ACHN (cell line): ENCODE data around the gene IL20RB.
"Not testable (repeated sequence)": the region's sequence is repeated elsewhere in the genome, so short reads cannot be mapped to it uniquely, and the experiment has no call there.

ENCODE experiments used
- DNase-seq: peaks from one replicate; pipeline ENCODE4 v3.0.0-alpha.2; 2015
- in situ Hi-C: cut with HindIII; loops from 2 replicates; pipeline ENCODE4 v1.10.0; 2017; ENCODE audit warnings: low sequenced_read_pairs, low pct_ligation_motif_present, low pct_unique_long_range_greater_than_20kb

Gene IL20RB

GRCh38 chr3:136979204-136979603 is 21.4 kb downstream of the IL20RB start:
- in situ Hi-C loops = no loop called here
- DNase-seq = no peak

GRCh38 chr3:136979684-136980083 is 21.9 kb downstream of the IL20RB start:
- in situ Hi-C loops = no loop called here
- DNase-seq = no peak

GRCh38 chr3:136982033-136982432 is 24.2 kb downstream of the IL20RB start:
- no peak for DNase-seq
- in situ Hi-C loops = no loop called here

- no peak for DNase-seq
- in situ Hi-C loops = no loop called here
These were observed 24.8 kb downstream of the IL20RB start for GRCh38 chr3:136982520-136983138.

- in situ Hi-C loops = no loop called here
These were observed 27.1 kb downstream of the IL20RB start for GRCh38 chr3:136984837-136985236.

GRCh38 chr3:136987398-136987980 is 29.7 kb downstream of the IL20RB start:
- in situ Hi-C loops, DNase-seq: not testable (repeated sequence)

More at GRCh38 chr3:136984837-136985236, 27.1 kb downstream of the IL20RB start:
- DNase-seq = no peak

- no peak for DNase-seq
- in situ Hi-C loops = no loop called here
These were observed 30.9 kb downstream of the IL20RB start for GRCh38 chr3:136988651-136989050.

GRCh38 chr3:136989781-136990524 is 32.2 kb downstream of the IL20RB start:
- no peak for DNase-seq
- in situ Hi-C loops = no loop called here

GRCh38 chr3:136990826-136991225 is 33.0 kb downstream of the IL20RB start:
- DNase-seq = no peak
- in situ Hi-C loops = no loop called here

- in situ Hi-C loops = no loop called here
- no peak for DNase-seq
These were observed 34.3 kb downstream of the IL20RB start for GRCh38 chr3:136992115-136992514.

GRCh38 chr3:136994772-136995516 is 37.2 kb downstream of the IL20RB start:
- DNase-seq = no peak
- in situ Hi-C loops = no loop called here

- DNase-seq = no peak
- in situ Hi-C loops = no loop called here
These were observed 37.9 kb downstream of the IL20RB start for GRCh38 chr3:136995652-136996051.

GRCh38 chr3:137000039-137000438 is 42.3 kb downstream of the IL20RB start:
- DNase-seq = no peak

GRCh38 chr3:137007376-137007775 is 49.6 kb downstream of the IL20RB start:
- DNase-seq, in situ Hi-C loops: not testable (repeated sequence)

More at GRCh38 chr3:137000039-137000438, 42.3 kb downstream of the IL20RB start:
- in situ Hi-C loops = no loop called here

- no peak for DNase-seq
- in situ Hi-C loops = no loop called here
These were observed 50.3 kb downstream of the IL20RB start for GRCh38 chr3:137008131-137008530.

GRCh38 chr3:137008976-137009375 is 51.2 kb downstream of the IL20RB start:
- DNase-seq = no peak
- in situ Hi-C loops = no loop called here

- DNase-seq = no peak
- in situ Hi-C loops = loop anchor here (10.0 kb wide), 1 partner anchor 255 kb away; the partner anchor contains the start of gene STAG1
These were observed 52.4 kb downstream of the IL20RB start for GRCh38 chr3:137010137-137010536.

GRCh38 chr3:137011153-137011552 is 53.4 kb downstream of the IL20RB start:
- no peak for DNase-seq
- in situ Hi-C loops = loop anchor here (10.0 kb wide), 1 partner anchor 256 kb away; the partner anchor contains the start of gene STAG1

GRCh38 chr3:137012097-137012501 is 54.3 kb downstream of the IL20RB start:
- in situ Hi-C loops = loop anchor here (10.0 kb wide), 1 partner anchor 257 kb away; the partner anchor contains the start of gene STAG1
- no peak for DNase-seq
